Measurements from ENCODE around the gene CSTF1. TPM values are rescaled to one million over a fixed set of nuclear protein-coding genes. Genes with fewer than 3 reads are reported as not detected.

The CSTF1 gene
- total and polyA plus RNA-seq, 12 donors = 5.1 to 53.1 (median 32.8) TPM

- no peak overlapping the region for H3K27ac ChIP-seq
- DNase-seq = no peak
- peaks cover 0 to 5% of the 10 kb centered on the region in 2 donors for H3K4me1 ChIP-seq (replicated peaks in 1 of 2)
- no peaks in the 10 kb centered on the region for H3K9me3 ChIP-seq (replicated peaks in 1 of 3)
- no peak for TF ChIP-seq POLR2A (IDR thresholded peaks at IDR 0.05)
- TF ChIP-seq, protein P1, sequence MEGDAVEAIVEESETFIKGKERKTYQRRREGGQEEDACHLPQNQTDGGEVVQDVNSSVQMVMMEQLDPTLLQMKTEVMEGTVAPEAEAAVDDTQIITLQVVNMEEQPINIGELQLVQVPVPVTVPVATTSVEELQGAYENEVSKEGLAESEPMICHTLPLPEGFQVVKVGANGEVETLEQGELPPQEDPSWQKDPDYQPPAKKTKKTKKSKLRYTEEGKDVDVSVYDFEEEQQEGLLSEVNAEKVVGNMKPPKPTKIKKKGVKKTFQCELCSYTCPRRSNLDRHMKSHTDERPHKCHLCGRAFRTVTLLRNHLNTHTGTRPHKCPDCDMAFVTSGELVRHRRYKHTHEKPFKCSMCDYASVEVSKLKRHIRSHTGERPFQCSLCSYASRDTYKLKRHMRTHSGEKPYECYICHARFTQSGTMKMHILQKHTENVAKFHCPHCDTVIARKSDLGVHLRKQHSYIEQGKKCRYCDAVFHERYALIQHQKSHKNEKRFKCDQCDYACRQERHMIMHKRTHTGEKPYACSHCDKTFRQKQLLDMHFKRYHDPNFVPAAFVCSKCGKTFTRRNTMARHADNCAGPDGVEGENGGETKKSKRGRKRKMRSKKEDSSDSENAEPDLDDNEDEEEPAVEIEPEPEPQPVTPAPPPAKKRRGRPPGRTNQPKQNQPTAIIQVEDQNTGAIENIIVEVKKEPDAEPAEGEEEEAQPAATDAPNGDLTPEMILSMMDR (IDR thresholded peaks at IDR 0.05) = no peak
- 78 to 86% (median 82%) methylated on average over 6 of the region's 6 CpGs for WGBS, 4 donors
- intact Hi-C loops (cut with DNase I) = no loop called here
- no peak overlapping the region for H3K4me3 ChIP-seq
- H3K36me3 ChIP-seq (replicated peaks in 1 of 2) = peaks cover 0 to 38% of the 10 kb centered on the region in 2 donors
- H3K27me3 ChIP-seq = no peaks in the 10 kb centered on the region
These were observed 23.9 kb upstream of the CSTF1 start for GRCh38 chr20:56368351-56369134.

DNA sequence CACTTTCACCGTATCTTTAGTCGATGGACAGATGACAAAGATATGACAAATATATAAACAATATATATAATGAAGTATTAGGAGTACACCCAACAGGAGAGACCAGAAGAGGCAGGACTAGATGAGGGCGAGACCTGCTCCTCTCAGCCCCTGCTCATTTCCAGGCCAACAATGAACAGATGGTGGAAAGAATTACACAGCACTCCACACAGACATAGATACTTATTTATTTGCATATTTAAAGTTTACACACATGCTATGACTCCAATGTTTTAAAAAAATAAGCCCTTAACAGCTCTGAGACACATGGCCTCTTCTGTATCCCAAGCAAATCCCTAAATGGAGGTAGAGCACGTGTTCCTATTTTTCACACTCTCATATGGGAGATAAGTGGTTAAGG lies 23.3 kb upstream of the CSTF1 start:
- peaks cover 0 to 3% of the 10 kb centered on the region in 2 donors for H3K4me1 ChIP-seq (replicated peaks in 1 of 2)
- no peak overlapping the region for H3K27ac ChIP-seq
- no peaks in the 10 kb centered on the region for H3K27me3 ChIP-seq
- peaks cover 0 to 38% of the 10 kb centered on the region in 2 donors for H3K36me3 ChIP-seq (replicated peaks in 1 of 2)
- no peaks in the 10 kb centered on the region for H3K9me3 ChIP-seq (replicated peaks in 1 of 3)
- TF ChIP-seq POLR2A (IDR thresholded peaks at IDR 0.05) = no peak
- TF ChIP-seq, protein P1 (IDR thresholded peaks at IDR 0.05) = no peak
- intact Hi-C loops (cut with DNase I) = no loop called here
- no peak overlapping the region for H3K4me3 ChIP-seq
- no peak for DNase-seq
- WGBS, 4 donors = 93 to 99% (median 95%) methylated on average over 4 of the region's 4 CpGs

DNA sequence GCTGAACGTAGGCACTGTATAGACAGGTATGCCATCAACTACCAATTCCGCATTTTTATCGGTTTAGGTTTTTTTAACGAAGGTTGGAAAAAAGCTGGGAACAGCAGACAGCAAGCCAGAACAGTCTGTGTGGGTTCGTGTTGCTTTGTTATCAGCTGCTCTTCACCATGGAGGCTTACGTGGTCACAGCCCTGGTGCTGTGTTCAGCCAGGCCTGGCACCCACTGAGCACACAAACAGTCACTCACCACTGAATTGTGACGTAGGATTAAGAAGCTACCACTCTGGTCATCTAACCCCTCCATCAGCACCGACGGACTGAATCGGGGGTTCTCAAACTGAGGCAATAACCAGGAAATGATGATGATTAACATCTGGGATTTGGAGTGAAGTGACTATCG lies 20.5 kb upstream of the CSTF1 start:
- intact Hi-C loops (cut with DNase I) = no loop called here
- no peak for DNase-seq
- WGBS, 4 donors = 89 to 95% (median 92%) methylated on average over 11 of the region's 11 CpGs
- Histone ChIP-seq H3K9me3 (replicated peaks in 1 of 3) (no peaks in the 10 kb centered on the region), H3K27me3 (no peaks in the 10 kb centered on the region), H3K4me3 (no peak overlapping the region), H3K27ac (no peak overlapping the region), H3K36me3 (replicated peaks in 1 of 2) (peaks cover 0 to 16% of the 10 kb centered on the region in 2 donors), H3K4me1 (replicated peaks in 1 of 2) (peaks cover 0 to 5% of the 10 kb centered on the region in 2 donors)
- TF ChIP-seq, protein P1 (IDR thresholded peaks at IDR 0.05) = no peak
- TF ChIP-seq POLR2A (IDR thresholded peaks at IDR 0.05) = no peak

DNA sequence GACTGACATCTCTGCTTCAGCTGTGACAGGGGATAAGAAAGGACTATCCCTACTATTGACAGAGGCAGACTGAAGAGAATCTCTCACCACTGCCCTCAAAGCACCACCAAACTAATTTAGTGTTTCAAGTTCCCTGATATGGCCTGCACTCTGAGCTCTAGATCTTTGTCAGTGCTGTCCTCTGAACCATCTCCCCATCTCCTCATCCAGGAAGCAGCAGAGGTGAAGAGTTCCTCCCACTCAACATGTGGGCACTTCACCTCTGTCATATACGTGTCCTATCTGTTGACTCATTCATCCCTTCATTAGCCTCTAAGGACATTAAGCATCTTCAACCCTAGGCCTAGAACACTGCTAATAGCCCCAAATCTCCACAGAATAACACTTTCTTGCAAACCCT lies 19.6 kb upstream of the CSTF1 start:
- TF ChIP-seq, protein P1 (IDR thresholded peaks at IDR 0.05) = no peak
- no peak for TF ChIP-seq POLR2A (IDR thresholded peaks at IDR 0.05)
- H3K9me3 ChIP-seq (replicated peaks in 1 of 3) = no peaks in the 10 kb centered on the region
- H3K36me3 ChIP-seq (replicated peaks in 1 of 2) = peaks cover 0 to 10% of the 10 kb centered on the region in 2 donors
- peaks cover 0 to 5% of the 10 kb centered on the region in 2 donors for H3K4me1 ChIP-seq (replicated peaks in 1 of 2)
- no peak for DNase-seq
- no peak overlapping the region for H3K27ac ChIP-seq
- 63 to 88% (median 77%) methylated on average over 1 of the region's 1 CpG for WGBS, 4 donors
- intact Hi-C loops (cut with DNase I) = no loop called here
- H3K4me3 ChIP-seq = no peak overlapping the region
- no peaks in the 10 kb centered on the region for H3K27me3 ChIP-seq

All from adrenal gland (tissue), 12 donors.